HCT116 (cell line): ENCODE data around the gene MUTYH. TPM values are rescaled to one million over a fixed set of nuclear protein-coding genes. Genes with fewer than 3 reads are reported as not detected.

Experiments used
- total RNA-seq: library from RNA; stranded (reverse); gene quantifications from one replicate; pipeline ENCODE4 v1.2.1, GENCODE V29; 2021; ENCODE audit not compliant: unreplicated experiment

MUTYH gene
- total RNA-seq, 1 experiment from 2014 or later, result 44.8 TPM

Other genes starting within 250 kb of the MUTYH start
- gene ZSWIM5, start 133.8 kb downstream of the MUTYH start, total RNA-seq, result 1.1 TPM
- not detected for gene HPDL, start 13.5 kb downstream of the MUTYH start, total RNA-seq
- gene TOE1, start 270 bp downstream of the MUTYH start, total RNA-seq, result 11.5 TPM
- 5.0 TPM for gene TESK2, start 150.7 kb upstream of the MUTYH start, total RNA-seq
- gene CCDC163, start 159.6 kb upstream of the MUTYH start, total RNA-seq, result 3.1 TPM
- gene MMACHC, start 159.9 kb upstream of the MUTYH start, total RNA-seq, result 16.2 TPM
- 1,171 TPM for gene PRDX1, start 181.4 kb upstream of the MUTYH start, total RNA-seq
- gene AKR1A1, start 210.4 kb upstream of the MUTYH start, total RNA-seq, result 199 TPM
- 185 TPM for gene NASP, start 243.6 kb upstream of the MUTYH start, total RNA-seq